ENCODE data around the gene NBDY. TPM values are rescaled to one million over a fixed set of nuclear protein-coding genes. Genes with fewer than 3 reads are reported as not detected.

The NBDY gene
- total and polyA plus RNA-seq, 4 donors = 0.84 to 10.4 (median 5.2) TPM

DNA sequence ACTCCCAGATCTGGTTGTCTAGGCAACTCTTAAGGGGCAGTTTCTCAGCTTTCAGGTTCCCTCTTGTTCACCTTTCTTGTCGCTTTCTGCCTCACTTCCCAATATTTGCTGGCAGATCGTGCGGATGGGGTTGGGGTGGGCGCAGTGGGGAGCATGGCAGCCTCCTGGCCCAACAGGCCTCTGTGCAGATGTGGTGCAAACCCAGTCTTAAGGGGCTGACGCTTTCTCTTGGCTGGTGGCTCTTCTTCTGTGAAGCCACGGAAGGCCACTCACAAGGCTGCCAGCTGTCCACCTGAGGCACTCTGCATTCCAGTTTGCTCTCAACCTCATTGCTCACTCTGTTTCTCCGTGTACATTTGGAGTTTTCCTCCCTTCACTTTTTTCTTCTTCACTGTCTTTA, 61.7 kb downstream of the NBDY start:
- no peak for DNase-seq (ENCODE audit: low spot score)

DNA sequence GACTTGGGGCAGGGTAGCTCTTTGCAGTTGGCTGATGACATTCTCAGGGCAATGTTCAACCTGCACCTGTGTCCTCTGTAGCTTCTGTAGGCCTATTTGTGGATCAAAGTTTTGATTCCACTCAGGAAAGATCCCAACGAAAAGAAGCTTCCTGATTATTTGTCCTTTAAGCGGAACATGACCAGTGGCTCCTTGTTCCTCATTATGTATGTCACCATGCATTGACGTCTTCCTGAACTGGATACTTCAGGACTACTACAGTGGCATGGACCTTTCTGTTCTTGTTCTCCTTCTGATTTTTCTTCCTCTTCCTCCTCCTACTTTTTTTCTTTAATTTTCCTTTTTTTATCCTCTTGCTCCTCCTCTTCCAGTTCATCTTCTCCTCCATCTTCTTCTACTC, 62.4 kb downstream of the NBDY start:
- peaks cover 0 to 7% (median 2%) of the 10 kb centered on the region in 4 donors for H3K4me1 ChIP-seq (ENCODE audit: control insufficient read depth in 4 of 4, insufficient read depth in 4 of 4, low read length in 3 of 4)
- TF ChIP-seq RAD21 (IDR thresholded peaks at IDR 0.05) = no peak
- TF ChIP-seq, protein P1, sequence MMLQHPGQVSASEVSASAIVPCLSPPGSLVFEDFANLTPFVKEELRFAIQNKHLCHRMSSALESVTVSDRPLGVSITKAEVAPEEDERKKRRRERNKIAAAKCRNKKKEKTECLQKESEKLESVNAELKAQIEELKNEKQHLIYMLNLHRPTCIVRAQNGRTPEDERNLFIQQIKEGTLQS (IDR thresholded peaks at IDR 0.05) = no peak
- H3K9ac ChIP-seq (ENCODE audit: low read depth in 1 of 2, low read length in 2 of 2) = no peak overlapping the region
- no peaks in the 10 kb centered on the region for H3K9me3 ChIP-seq (ENCODE audit: control insufficient read depth in 4 of 4, low read length in 3 of 4)
- 58% methylated on average over 3 of the region's 3 CpGs for WGBS
- H3K4me3 ChIP-seq (ENCODE audit: low read depth in 1 of 3, low read length in 3 of 3) = no peak overlapping the region
- H3K27me3 ChIP-seq (ENCODE audit: control insufficient read depth in 4 of 4, insufficient read depth in 4 of 4, low read length in 3 of 4) = no peaks in the 10 kb centered on the region
- no peak overlapping the region for H3K27ac ChIP-seq (ENCODE audit: low read depth in 1 of 2, low read length in 2 of 2)
- DNase-seq (ENCODE audit: low spot score) = no peak
- peaks cover 0 to 3% (median 0%) of the 10 kb centered on the region in 4 donors for H3K36me3 ChIP-seq (ENCODE audit: control insufficient read depth in 4 of 4, insufficient read depth in 3 of 4, low read depth in 1 of 4, low read length in 3 of 4)

More for the DNA sequence above, 61.7 kb downstream of the NBDY start:
- Histone ChIP-seq H3K36me3 (ENCODE audit: control insufficient read depth in 4 of 4, insufficient read depth in 3 of 4, low read depth in 1 of 4, low read length in 3 of 4) (peaks cover 0 to 3% (median 0%) of the 10 kb centered on the region in 4 donors), H3K4me1 (ENCODE audit: control insufficient read depth in 4 of 4, insufficient read depth in 4 of 4, low read length in 3 of 4) (peaks cover 0 to 7% (median 2%) of the 10 kb centered on the region in 4 donors), H3K4me3 (ENCODE audit: low read depth in 1 of 3, low read length in 3 of 3) (no peak overlapping the region), H3K27ac (ENCODE audit: low read depth in 1 of 2, low read length in 2 of 2) (no peak overlapping the region), H3K9me3 (ENCODE audit: control insufficient read depth in 4 of 4, low read length in 3 of 4) (no peaks in the 10 kb centered on the region), H3K27me3 (ENCODE audit: control insufficient read depth in 4 of 4, insufficient read depth in 4 of 4, low read length in 3 of 4) (no peaks in the 10 kb centered on the region), H3K9ac (ENCODE audit: low read depth in 1 of 2, low read length in 2 of 2) (no peak overlapping the region)
- no peak for TF ChIP-seq JUND (IDR thresholded peaks at IDR 0.05)
- no peak for TF ChIP-seq NR2F2 (IDR thresholded peaks at IDR 0.05)
- no peak for TF ChIP-seq FOXA2 (IDR thresholded peaks at IDR 0.05)
- TF ChIP-seq, protein P2, sequence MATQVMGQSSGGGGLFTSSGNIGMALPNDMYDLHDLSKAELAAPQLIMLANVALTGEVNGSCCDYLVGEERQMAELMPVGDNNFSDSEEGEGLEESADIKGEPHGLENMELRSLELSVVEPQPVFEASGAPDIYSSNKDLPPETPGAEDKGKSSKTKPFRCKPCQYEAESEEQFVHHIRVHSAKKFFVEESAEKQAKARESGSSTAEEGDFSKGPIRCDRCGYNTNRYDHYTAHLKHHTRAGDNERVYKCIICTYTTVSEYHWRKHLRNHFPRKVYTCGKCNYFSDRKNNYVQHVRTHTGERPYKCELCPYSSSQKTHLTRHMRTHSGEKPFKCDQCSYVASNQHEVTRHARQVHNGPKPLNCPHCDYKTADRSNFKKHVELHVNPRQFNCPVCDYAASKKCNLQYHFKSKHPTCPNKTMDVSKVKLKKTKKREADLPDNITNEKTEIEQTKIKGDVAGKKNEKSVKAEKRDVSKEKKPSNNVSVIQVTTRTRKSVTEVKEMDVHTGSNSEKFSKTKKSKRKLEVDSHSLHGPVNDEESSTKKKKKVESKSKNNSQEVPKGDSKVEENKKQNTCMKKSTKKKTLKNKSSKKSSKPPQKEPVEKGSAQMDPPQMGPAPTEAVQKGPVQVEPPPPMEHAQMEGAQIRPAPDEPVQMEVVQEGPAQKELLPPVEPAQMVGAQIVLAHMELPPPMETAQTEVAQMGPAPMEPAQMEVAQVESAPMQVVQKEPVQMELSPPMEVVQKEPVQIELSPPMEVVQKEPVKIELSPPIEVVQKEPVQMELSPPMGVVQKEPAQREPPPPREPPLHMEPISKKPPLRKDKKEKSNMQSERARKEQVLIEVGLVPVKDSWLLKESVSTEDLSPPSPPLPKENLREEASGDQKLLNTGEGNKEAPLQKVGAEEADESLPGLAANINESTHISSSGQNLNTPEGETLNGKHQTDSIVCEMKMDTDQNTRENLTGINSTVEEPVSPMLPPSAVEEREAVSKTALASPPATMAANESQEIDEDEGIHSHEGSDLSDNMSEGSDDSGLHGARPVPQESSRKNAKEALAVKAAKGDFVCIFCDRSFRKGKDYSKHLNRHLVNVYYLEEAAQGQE (IDR thresholded peaks at IDR 0.05) = no peak
- no peak for TF ChIP-seq HNF4A (conservative IDR thresholded peaks at IDR 0.05)
- TF ChIP-seq, protein P3, sequence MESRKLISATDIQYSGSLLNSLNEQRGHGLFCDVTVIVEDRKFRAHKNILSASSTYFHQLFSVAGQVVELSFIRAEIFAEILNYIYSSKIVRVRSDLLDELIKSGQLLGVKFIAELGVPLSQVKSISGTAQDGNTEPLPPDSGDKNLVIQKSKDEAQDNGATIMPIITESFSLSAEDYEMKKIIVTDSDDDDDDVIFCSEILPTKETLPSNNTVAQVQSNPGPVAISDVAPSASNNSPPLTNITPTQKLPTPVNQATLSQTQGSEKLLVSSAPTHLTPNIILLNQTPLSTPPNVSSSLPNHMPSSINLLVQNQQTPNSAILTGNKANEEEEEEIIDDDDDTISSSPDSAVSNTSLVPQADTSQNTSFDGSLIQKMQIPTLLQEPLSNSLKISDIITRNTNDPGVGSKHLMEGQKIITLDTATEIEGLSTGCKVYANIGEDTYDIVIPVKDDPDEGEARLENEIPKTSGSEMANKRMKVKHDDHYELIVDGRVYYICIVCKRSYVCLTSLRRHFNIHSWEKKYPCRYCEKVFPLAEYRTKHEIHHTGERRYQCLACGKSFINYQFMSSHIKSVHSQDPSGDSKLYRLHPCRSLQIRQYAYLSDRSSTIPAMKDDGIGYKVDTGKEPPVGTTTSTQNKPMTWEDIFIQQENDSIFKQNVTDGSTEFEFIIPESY (IDR thresholded peaks at IDR 0.05) = no peak
- WGBS = 97% methylated on average over 7 of the region's 7 CpGs

DNA sequence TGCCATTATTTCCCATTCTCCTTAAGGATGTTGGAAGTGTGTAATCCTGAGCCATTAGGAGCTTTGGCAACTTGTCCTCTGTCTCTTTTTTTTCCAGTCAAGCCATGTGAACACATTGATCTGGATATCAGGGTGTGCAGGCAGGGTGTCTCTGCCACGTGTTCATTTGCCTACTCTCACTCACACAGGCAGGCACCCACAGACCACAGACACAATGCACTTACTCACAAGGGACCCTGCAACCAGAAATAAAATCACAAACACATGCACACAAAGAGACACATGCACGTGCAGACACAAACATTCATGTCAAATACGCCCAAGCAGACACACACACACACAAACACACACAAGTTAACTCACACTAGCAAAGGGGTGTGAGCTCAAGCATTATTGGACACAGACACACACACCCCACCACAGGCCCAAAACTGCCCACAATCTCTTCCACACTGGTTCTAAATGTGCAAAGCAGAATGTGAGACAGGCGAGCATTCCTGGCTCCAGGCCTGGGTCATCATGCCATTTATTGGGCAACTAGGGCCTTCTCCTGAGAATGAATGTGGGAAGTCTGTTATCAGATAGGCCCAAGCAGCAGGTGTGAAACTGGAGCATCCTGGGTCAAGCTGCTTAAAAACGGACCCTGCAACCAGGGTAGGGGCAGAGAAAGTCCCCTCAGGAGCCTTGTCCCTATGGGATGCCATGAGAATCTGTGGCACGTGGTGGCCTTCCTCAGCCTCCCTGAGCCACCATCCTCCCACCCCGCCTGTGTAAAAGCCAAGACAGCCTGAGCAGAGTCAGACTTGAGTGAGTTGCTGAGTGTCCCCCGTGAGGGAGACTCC, 63.4 kb downstream of the NBDY start:
- H3K4me1 ChIP-seq (ENCODE audit: control insufficient read depth in 4 of 4, insufficient read depth in 4 of 4, low read length in 3 of 4) = peaks cover 0 to 9% (median 4%) of the 10 kb centered on the region in 4 donors
- WGBS = 71% methylated on average over 8 of the region's 8 CpGs
- DNase-seq (ENCODE audit: low spot score) = peak; percentile 8

More for the DNA sequence above, 63.4 kb downstream of the NBDY start:
- H3K27ac ChIP-seq (ENCODE audit: low read depth in 1 of 2, low read length in 2 of 2) = no peak overlapping the region
- H3K4me3 ChIP-seq (ENCODE audit: low read depth in 1 of 3, low read length in 3 of 3) = no peak overlapping the region
- H3K27me3 ChIP-seq (ENCODE audit: control insufficient read depth in 4 of 4, insufficient read depth in 4 of 4, low read length in 3 of 4) = no peaks in the 10 kb centered on the region
- no peaks in the 10 kb centered on the region for H3K36me3 ChIP-seq (ENCODE audit: control insufficient read depth in 4 of 4, insufficient read depth in 3 of 4, low read depth in 1 of 4, low read length in 3 of 4)
- no peaks in the 10 kb centered on the region for H3K9me3 ChIP-seq (ENCODE audit: control insufficient read depth in 4 of 4, low read length in 3 of 4)
- H3K9ac ChIP-seq (ENCODE audit: low read depth in 1 of 2, low read length in 2 of 2) = no peak overlapping the region
- TF ChIP-seq RXRA (IDR thresholded peaks at IDR 0.05) (no peak), HNF4A (conservative IDR thresholded peaks at IDR 0.05) (no peak), RAD21 (IDR thresholded peaks at IDR 0.05) (no peak), YY1 (IDR thresholded peaks at IDR 0.05) (no peak), JUND (IDR thresholded peaks at IDR 0.05) (no peak), HNF4G (IDR thresholded peaks at IDR 0.05) (no peak), FOXA1 (IDR thresholded peaks at IDR 0.05) (no peak)
- TF ChIP-seq, protein P3 (IDR thresholded peaks at IDR 0.05) = no peak
- TF ChIP-seq, protein P1 (IDR thresholded peaks at IDR 0.05) = no peak
- TF ChIP-seq, protein P4, sequence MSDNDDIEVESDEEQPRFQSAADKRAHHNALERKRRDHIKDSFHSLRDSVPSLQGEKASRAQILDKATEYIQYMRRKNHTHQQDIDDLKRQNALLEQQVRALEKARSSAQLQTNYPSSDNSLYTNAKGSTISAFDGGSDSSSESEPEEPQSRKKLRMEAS (IDR thresholded peaks at IDR 0.05) = no peak
